ENCODE data around the gene PRPF19. TPM values are rescaled to one million over a fixed set of nuclear protein-coding genes. Genes with fewer than 3 reads are reported as not detected.
A peak's percentile ranks its signal among the peaks of the same experiment; 100 is the strongest.

Gene PRPF19
- total and polyA plus RNA-seq, 2 experiments from 2014 or later: 19.1 to 58.9 TPM

DNA sequence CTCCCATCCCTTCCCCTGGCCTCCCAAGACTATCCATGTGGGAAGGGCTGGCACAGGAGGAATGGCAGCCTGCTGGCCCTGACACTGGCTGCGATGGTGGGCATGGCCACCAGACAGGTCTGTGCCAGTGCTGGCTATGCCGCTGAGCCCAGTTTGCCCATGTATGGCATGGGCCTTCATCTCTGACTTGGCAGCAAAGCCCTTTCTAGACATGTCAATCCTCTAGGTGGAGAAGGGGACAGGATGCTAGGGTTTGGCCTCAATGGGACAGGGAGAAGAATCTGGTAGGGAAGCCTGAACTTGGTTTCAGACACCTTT is 30.3 kb downstream of the PRPF19 start:
- no peak overlapping the region for H3K27ac ChIP-seq
- no peak overlapping the region for H3K4me2 ChIP-seq (ENCODE audit: unreplicated experiment)
- no peak for TF ChIP-seq EZH2phosphoT487 (IDR thresholded peaks at IDR 0.05; ENCODE audit: insufficient read depth, low read depth)
- TF ChIP-seq EZH2 (IDR thresholded peaks at IDR 0.05; ENCODE audit: insufficient read depth, poor library complexity, severe bottlenecking): no peak
- no peak overlapping the region for H3K9ac ChIP-seq
- WGBS, 2 experiments (ENCODE audit: low coverage in 1 of 2, low lambda C conversion rate in 2 of 2, missing lambda C conversion rate in 2 of 2): 100% methylated on average over 2 of the region's 2 CpGs
- H3K4me1 ChIP-seq (ENCODE audit: insufficient read depth): peaks cover 22% of the 10 kb centered on the region
- in situ Hi-C loops (cut with MboI): no loop called here
- H3K36me3 ChIP-seq (ENCODE audit: low read depth): no peaks in the 10 kb centered on the region
- H3F3A ChIP-seq (ENCODE audit: insufficient read depth): no peaks in the 10 kb centered on the region
- H2AFZ ChIP-seq: no peak overlapping the region
- H3K27me3 ChIP-seq (replicated peaks; ENCODE audit: insufficient read depth): no peaks in the 10 kb centered on the region
- H3K9me2 ChIP-seq (ENCODE audit: insufficient read depth): no peaks in the 10 kb centered on the region
- no peaks in the 10 kb centered on the region for H3K79me2 ChIP-seq (ENCODE audit: insufficient read depth)
- no peaks in the 10 kb centered on the region for H3K9me3 ChIP-seq (ENCODE audit: low read depth)
- no peaks in the 10 kb centered on the region for H4K20me1 ChIP-seq (ENCODE audit: insufficient read depth)
- H3K4me3 ChIP-seq: no peak overlapping the region
- DNase-seq: no peak

DNA sequence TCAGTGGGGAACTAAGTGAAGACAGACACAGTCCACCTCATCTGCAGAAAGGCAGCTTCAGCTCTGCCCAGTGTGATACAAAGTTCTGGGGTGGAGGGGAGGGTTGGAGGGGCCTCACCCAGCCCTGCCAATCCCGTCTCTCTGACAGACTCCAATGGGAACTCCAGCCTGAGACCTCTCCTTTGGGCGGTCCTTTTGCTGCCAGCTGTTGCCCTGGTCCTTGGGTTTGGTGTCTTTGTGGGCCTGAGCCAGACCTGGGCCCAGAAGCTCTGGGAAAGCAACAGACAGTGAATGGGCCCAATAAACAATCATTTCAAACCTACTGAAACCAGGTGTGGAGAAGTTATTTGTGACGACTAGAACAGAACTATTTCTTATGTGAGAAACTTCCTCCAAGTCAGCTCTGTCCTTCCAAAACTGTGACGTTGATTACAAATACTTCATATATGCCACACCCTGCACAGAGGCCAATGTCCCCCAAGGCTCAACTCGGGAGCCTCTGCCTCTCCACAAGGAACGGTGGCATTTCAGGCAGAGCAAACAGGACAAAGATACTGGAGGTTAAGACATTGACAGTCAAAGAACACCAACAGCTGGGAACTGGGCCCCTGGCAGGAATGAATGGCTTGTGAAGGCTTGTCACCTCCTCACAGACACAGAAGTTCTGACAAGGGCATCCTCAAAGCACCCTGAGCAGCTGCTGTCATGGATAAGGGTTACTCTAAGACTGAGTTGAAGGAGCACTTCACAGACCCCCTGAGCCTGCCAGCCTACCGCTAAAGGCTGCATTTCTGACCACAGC is 30.8 kb downstream of the PRPF19 start:
- in situ Hi-C loops (cut with MboI): no loop called here

GRCh38 chr11:60874421-60875365 is 31.7 kb downstream of the PRPF19 start:
- no peak overlapping the region for H3K4me3 ChIP-seq
- no peaks in the 10 kb centered on the region for H3K9me2 ChIP-seq (ENCODE audit: insufficient read depth)
- TF ChIP-seq EZH2 (IDR thresholded peaks at IDR 0.05; ENCODE audit: insufficient read depth, poor library complexity, severe bottlenecking) (no peak), EZH2phosphoT487 (IDR thresholded peaks at IDR 0.05; ENCODE audit: insufficient read depth, low read depth) (no peak)
- no peaks in the 10 kb centered on the region for H3F3A ChIP-seq (ENCODE audit: insufficient read depth)
- no peaks in the 10 kb centered on the region for H3K36me3 ChIP-seq (ENCODE audit: low read depth)
- H3K27me3 ChIP-seq (replicated peaks; ENCODE audit: insufficient read depth): no peaks in the 10 kb centered on the region
- in situ Hi-C loops (cut with MboI): no loop called here
- no peak overlapping the region for H3K4me2 ChIP-seq (ENCODE audit: unreplicated experiment)
- H3K9ac ChIP-seq: no peak overlapping the region
- H3K27ac ChIP-seq: no peak overlapping the region
- no peaks in the 10 kb centered on the region for H4K20me1 ChIP-seq (ENCODE audit: insufficient read depth)
- DNase-seq: no peak
- no peaks in the 10 kb centered on the region for H3K79me2 ChIP-seq (ENCODE audit: insufficient read depth)
- peaks cover 22% of the 10 kb centered on the region for H3K4me1 ChIP-seq (ENCODE audit: insufficient read depth)
- WGBS, 2 experiments (ENCODE audit: low coverage in 1 of 2, low lambda C conversion rate in 2 of 2, missing lambda C conversion rate in 2 of 2): 88 to 89% methylated on average over 13 of the region's 13 CpGs
- H2AFZ ChIP-seq: no peak overlapping the region
- H3K9me3 ChIP-seq (ENCODE audit: low read depth): no peaks in the 10 kb centered on the region

More for the DNA sequence above, 30.8 kb downstream of the PRPF19 start:
- H2AFZ ChIP-seq: no peak overlapping the region
- no peak overlapping the region for H3K4me2 ChIP-seq (ENCODE audit: unreplicated experiment)
- no peaks in the 10 kb centered on the region for H3K79me2 ChIP-seq (ENCODE audit: insufficient read depth)
- no peaks in the 10 kb centered on the region for H4K20me1 ChIP-seq (ENCODE audit: insufficient read depth)
- H3K27ac ChIP-seq: no peak overlapping the region
- H3K9me2 ChIP-seq (ENCODE audit: insufficient read depth): no peaks in the 10 kb centered on the region
- H3K4me3 ChIP-seq: no peak overlapping the region
- H3K4me1 ChIP-seq (ENCODE audit: insufficient read depth): peaks cover 22% of the 10 kb centered on the region
- H3K9me3 ChIP-seq (ENCODE audit: low read depth): no peaks in the 10 kb centered on the region
- TF ChIP-seq EZH2 (IDR thresholded peaks at IDR 0.05; ENCODE audit: insufficient read depth, poor library complexity, severe bottlenecking): no peak
- TF ChIP-seq EZH2phosphoT487 (IDR thresholded peaks at IDR 0.05; ENCODE audit: insufficient read depth, low read depth): no peak
- no peak overlapping the region for H3K9ac ChIP-seq
- H3K36me3 ChIP-seq (ENCODE audit: low read depth): no peaks in the 10 kb centered on the region
- H3F3A ChIP-seq (ENCODE audit: insufficient read depth): no peaks in the 10 kb centered on the region
- WGBS, 2 experiments (ENCODE audit: low coverage in 1 of 2, low lambda C conversion rate in 2 of 2, missing lambda C conversion rate in 2 of 2): 68 to 71% methylated on average over 7 of the region's 7 CpGs
- DNase-seq: no peak
- H3K27me3 ChIP-seq (replicated peaks; ENCODE audit: insufficient read depth): no peaks in the 10 kb centered on the region

- H3K9me3 ChIP-seq (ENCODE audit: low read depth): no peaks in the 10 kb centered on the region
- peak overlapping the region; percentile 67 for H2AFZ ChIP-seq
- H3K9me2 ChIP-seq (ENCODE audit: insufficient read depth): no peaks in the 10 kb centered on the region
- in situ Hi-C loops (cut with MboI): no loop called here
- peaks cover 22% of the 10 kb centered on the region for H3K4me1 ChIP-seq (ENCODE audit: insufficient read depth)
- H3F3A ChIP-seq (ENCODE audit: insufficient read depth): no peaks in the 10 kb centered on the region
- 0 out of 2 replicates have a peak overlapping the region, but pooled peaks have one; percentile 28 for H3K4me3 ChIP-seq
- no peaks in the 10 kb centered on the region for H3K36me3 ChIP-seq (ENCODE audit: low read depth)
- 80 to 84% methylated on average over 12 of the region's 12 CpGs for WGBS, 2 experiments (ENCODE audit: low coverage in 1 of 2, low lambda C conversion rate in 2 of 2, missing lambda C conversion rate in 2 of 2)
- no peaks in the 10 kb centered on the region for H3K79me2 ChIP-seq (ENCODE audit: insufficient read depth)
- H3K27ac ChIP-seq: no peak overlapping the region
- H4K20me1 ChIP-seq (ENCODE audit: insufficient read depth): no peaks in the 10 kb centered on the region
- no peaks in the 10 kb centered on the region for H3K27me3 ChIP-seq (replicated peaks; ENCODE audit: insufficient read depth)
- H3K4me2 ChIP-seq (ENCODE audit: unreplicated experiment): peak overlapping the region; percentile 10
- TF ChIP-seq EZH2 (IDR thresholded peaks at IDR 0.05; ENCODE audit: insufficient read depth, poor library complexity, severe bottlenecking): no peak
- no peak for TF ChIP-seq EZH2phosphoT487 (IDR thresholded peaks at IDR 0.05; ENCODE audit: insufficient read depth, low read depth)
- no peak overlapping the region for H3K9ac ChIP-seq
- no peak for DNase-seq
These were observed 32.9 kb downstream of the PRPF19 start for GRCh38 chr11:60873533-60873932.

Measured in GM23248 (cell line).